AG04450 (cell line): ENCODE data around the gene RGL1. TPM values are rescaled to one million over a fixed set of nuclear protein-coding genes. Genes with fewer than 3 reads are reported as not detected.
A peak's percentile ranks its signal among the peaks of the same experiment; 100 is the strongest.

ENCODE experiments used
- CTCF ChIA-PET: fragments of 300-600, 350-600 bp; formaldehyde crosslinking; extraction: SDS; loops from one replicate; lab custom pipeline; 2022; ENCODE audit warnings: antibody characterized with exemption, inconsistent platforms; lab: Charles Lee
- POLR2A ChIA-PET: fragments of 350-600 bp; formaldehyde crosslinking; extraction: SDS; loops from one replicate; lab custom pipeline; 2021; ENCODE audit warnings: antibody characterized with exemption, inconsistent platforms; lab: Yijun Ruan, JAX
- DNase-seq: peaks from one replicate; pipeline ENCODE4 v3.0.0-alpha.2; 2011; ENCODE audit warnings: low read depth, low spot score
- H3K27ac ChIP-seq: one replicate; pipeline ENCODE4 v1.5.1; 2012; ENCODE audit warnings: low read depth, low read length, control low read depth
- H3K27me3 ChIP-seq: one replicate; pipeline ENCODE4 v1.6.0; 2012; ENCODE audit warnings: low read length; ENCODE audit not compliant: control insufficient read depth, insufficient read depth
- H3K4me3 ChIP-seq: 2 replicates; pipeline ENCODE4 v1.5.1; 2011; ENCODE audit warnings: mild to moderate bottlenecking, low read depth, low read length, control low read depth
- H3K9me3 ChIP-seq: 2 replicates; pipeline ENCODE4 v1.5.1; 2012; ENCODE audit warnings: low read length; ENCODE audit not compliant: control insufficient read depth, insufficient read depth
- CTCF ChIP-seq: IDR thresholded peaks from 2 replicates; pipeline ENCODE4 v1.5.1; 2011; ENCODE audit warnings: low read depth, low read length, control low read depth, inconsistent platforms
- polyA plus RNA-seq: library from polyadenylated mRNA; depleted of rRNA; stranded (reverse); fragments of >200 nt; gene quantifications from 2 replicates; pipeline ENCODE4 v1.2.3, GENCODE V29; 2011

Gene RGL1
- polyA plus RNA-seq, 1 experiment = 11.1 TPM

DNA sequence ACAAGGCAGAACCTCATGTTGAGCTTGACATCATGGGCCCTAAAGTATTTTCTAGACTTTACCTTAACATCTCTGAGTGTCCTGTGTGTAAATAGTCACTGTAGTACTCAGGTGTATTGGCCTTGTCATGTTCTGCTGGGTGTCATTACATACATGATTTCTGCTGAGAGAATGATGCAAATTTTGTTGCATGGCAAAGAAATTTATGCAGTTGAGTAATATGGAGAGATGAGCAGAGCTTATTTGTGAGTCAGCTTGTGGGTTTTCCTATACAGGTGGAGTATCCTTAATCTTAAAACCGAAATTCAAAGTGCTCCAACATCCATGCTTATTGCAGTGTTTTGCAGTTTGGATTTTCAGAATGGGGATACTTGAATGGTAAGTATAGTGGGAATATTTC is 36.6 kb downstream of the RGL1 start:
- DNase-seq = no peak
- POLR2A ChIA-PET = no interaction called here
- Histone ChIP-seq H3K27me3 (no peaks in the 10 kb centered on the region), H3K9me3 (no peaks in the 10 kb centered on the region), H3K27ac (no peak overlapping the region), H3K4me3 (no peak overlapping the region)
- CTCF ChIA-PET = interaction anchor here (1.0 kb wide), 1 partner anchor 10 kb away, joined by 4 read pairs; no protein-coding TSS in a partner anchor
- TF ChIP-seq CTCF = no peak

DNA sequence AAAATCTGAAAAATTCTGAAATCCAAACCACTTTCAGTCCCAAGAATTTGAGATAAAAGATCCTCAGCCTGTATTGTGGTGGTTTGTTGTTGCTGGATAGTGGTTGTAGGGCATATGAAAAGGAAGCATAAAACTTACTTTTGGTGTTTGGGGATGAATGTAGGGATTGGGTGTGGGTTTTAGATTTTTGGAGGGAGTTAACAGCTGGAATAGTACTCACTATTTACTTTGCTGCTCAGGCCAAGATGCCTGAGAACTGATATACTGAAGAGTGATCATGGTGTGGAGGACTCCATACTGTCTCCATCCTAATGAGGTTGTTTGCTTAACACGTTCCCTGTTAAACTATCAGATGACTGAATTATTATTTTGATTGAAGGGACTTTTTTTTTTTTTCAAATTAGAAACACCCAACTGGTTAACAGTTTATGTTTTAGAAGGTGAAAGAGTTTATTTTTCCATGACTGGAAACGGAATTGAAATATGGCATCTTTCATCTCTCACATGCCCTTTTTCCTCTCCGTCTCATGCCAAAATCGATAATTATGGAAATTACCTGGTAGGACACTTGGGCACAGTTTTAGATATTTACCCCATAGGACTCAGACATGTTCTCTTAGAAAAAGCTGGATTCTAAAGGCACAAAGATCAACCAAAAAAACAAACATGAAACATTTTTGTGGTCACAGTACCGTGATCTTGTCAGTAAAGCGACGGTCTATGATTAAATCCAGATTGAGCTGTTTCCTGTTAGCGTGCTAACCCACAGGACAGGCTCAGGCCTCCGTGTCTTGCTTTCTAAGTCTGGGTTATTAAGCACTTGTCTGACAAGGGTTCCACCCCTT is 37.3 kb downstream of the RGL1 start:
- no peaks in the 10 kb centered on the region for H3K27me3 ChIP-seq
- TF ChIP-seq CTCF = no peak
- CTCF ChIA-PET = interaction anchor here (1.0 to 1.3 kb wide), 3 partner anchors 11 to 186 kb away, joined by 3 to 4 read pairs (median 3); no protein-coding TSS in a partner anchor
- DNase-seq = peak; percentile 88
- H3K4me3 ChIP-seq = peak overlapping the region; percentile 18
- H3K9me3 ChIP-seq = no peaks in the 10 kb centered on the region
- POLR2A ChIA-PET = interaction anchor here (0.6 to 0.9 kb wide), 2 partner anchors 39 to 577 kb away, joined by 3 to 4 read pairs; no protein-coding TSS in a partner anchor
- no peak overlapping the region for H3K27ac ChIP-seq

GRCh38 chr1:183842795-183843144 is 37.9 kb downstream of the RGL1 start:
- TF ChIP-seq CTCF = no peak
- Histone ChIP-seq H3K9me3 (no peaks in the 10 kb centered on the region), H3K4me3 (peak overlapping the region; percentile 18), H3K27me3 (no peaks in the 10 kb centered on the region), H3K27ac (no peak overlapping the region)
- ChIA-PET POLR2A (interaction anchor here (0.6 to 0.9 kb wide), 2 partner anchors 39 to 577 kb away, joined by 3 to 4 read pairs; no protein-coding TSS in a partner anchor), CTCF (interaction anchor here (1.2 to 1.3 kb wide), 2 partner anchors 157 to 187 kb away, joined by 3 read pairs; no protein-coding TSS in a partner anchor)
- no peak for DNase-seq

DNA sequence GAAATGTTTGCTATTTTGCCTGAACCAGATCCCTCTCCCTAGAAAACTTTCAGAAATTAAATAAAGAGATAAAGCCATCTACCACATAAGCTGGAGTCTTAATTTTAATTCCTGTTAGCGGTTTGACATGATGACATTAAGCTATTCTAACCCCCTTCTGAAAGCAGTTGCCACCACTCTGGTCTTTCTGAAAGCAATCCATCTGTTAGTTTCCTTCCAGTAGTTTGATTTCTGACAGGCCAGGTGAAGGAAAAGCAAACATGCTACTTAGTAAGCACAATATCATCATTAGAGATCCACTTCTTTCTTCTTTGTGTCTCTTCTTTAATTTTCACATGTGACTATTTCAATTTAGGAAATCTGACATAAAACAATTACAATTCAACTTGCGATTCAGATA is 39.9 kb downstream of the RGL1 start:
- ChIA-PET CTCF (interaction anchor here (1.4 to 1.7 kb wide), 2 partner anchors 160 to 189 kb away, joined by 4 to 6 read pairs; no protein-coding TSS in a partner anchor), POLR2A (no interaction called here)
- Histone ChIP-seq H3K9me3 (no peaks in the 10 kb centered on the region), H3K27ac (no peak overlapping the region), H3K4me3 (no peak overlapping the region), H3K27me3 (no peaks in the 10 kb centered on the region)
- no peak for DNase-seq
- no peak for TF ChIP-seq CTCF

DNA sequence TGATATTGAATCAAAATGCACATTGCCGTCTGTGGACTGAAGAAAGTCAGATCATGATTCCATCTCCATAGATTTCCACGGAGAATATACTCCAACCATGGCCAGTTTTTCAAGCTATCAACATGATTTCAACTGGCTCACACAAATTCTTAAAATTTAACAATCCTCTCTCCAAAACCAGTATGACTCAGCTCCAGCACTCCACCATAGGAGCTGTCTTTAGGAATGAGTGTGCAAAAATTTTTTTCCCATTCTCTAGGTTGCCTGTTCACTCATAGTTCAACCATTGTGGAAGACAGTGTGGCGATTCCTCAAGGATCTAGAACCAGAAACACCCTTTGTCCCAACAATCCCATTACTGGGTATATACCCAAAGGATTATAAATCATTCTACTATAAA is 40.8 kb downstream of the RGL1 start:
- Histone ChIP-seq H3K27ac (no peak overlapping the region), H3K27me3 (no peaks in the 10 kb centered on the region), H3K4me3 (no peak overlapping the region), H3K9me3 (no peaks in the 10 kb centered on the region)
- POLR2A ChIA-PET = interaction anchor here (0.7 kb wide), 1 partner anchor 170 kb away, joined by 3 read pairs; no protein-coding TSS in a partner anchor
- CTCF ChIA-PET = interaction anchor here (1.4 to 1.7 kb wide), 2 partner anchors 161 to 190 kb away, joined by 4 to 6 read pairs; no protein-coding TSS in a partner anchor
- DNase-seq = no peak
- TF ChIP-seq CTCF = no peak
